ENCODE results near the gene PDE4A. TPM values are rescaled to one million over a fixed set of nuclear protein-coding genes. Genes with fewer than 3 reads are reported as not detected.

The PDE4A gene
- total and polyA plus RNA-seq, 10 of the 15 experiments (the other 5 are each of a cell fraction or from before 2014, with no cell fraction given) = 0.24 to 13.3 (median 4.9) TPM

GRCh38 chr19:10450853-10451609, 30.7 kb downstream of the PDE4A start:
- no TSS peak for BruUV-seq (replicated peaks)
- POLR2A ChIA-PET = interaction anchor here (0.5 kb wide), 1 partner anchor 39 kb away, joined by 4 read pairs; no protein-coding TSS in a partner anchor
- no peak for FAIRE-seq

More at GRCh38 chr19:10450853-10451609, 30.7 kb downstream of the PDE4A start:
- no peak overlapping the region for H3K27ac ChIP-seq (ENCODE audit: control insufficient read depth, insufficient read depth)
- intact Hi-C loops (cut with micrococcal nuclease; ENCODE audit: unreplicated experiment) = no loop called here
- in situ Hi-C loops (cut with MboI) = no loop called here
- RAD21 ChIA-PET (ENCODE audit: unreplicated experiment) = no interaction called here
- H3K36me3 ChIP-seq (ENCODE audit: control insufficient read depth in 2 of 2, insufficient read depth in 2 of 2, low read length in 1 of 2) = peaks cover 0 to 2% of the 10 kb centered on the region in 2 experiments; a peak in 3 of 4 replicates
- 74% methylated on average over 25 of the region's 25 CpGs for WGBS (ENCODE audit: insufficient coverage, insufficient replicate concordance, low lambda C conversion rate, missing lambda C conversion rate)
- CTCF ChIA-PET = interaction anchor here (0.7 kb wide), 1 partner anchor 180 kb away, joined by 3 read pairs; the partner anchor contains the start of gene ICAM1
- H3K4me3 ChIP-seq = no peak overlapping the region
- H3K9ac ChIP-seq (ENCODE audit: control insufficient read depth, insufficient read depth, low read length) = no peak overlapping the region
- SMC1A ChIA-PET (ENCODE audit: uncharacterized antibody, unreplicated experiment) = no interaction called here
- H3K9me3 ChIP-seq (replicated peaks; ENCODE audit: control insufficient read depth, insufficient read depth, low read length) = no peaks in the 10 kb centered on the region
- no peak for DNase-seq (ENCODE audit: low read depth, low spot score)
- H2AFZ ChIP-seq (ENCODE audit: control insufficient read depth, low read depth, low read length) = no peak overlapping the region
- H3K79me2 ChIP-seq (ENCODE audit: control insufficient read depth, insufficient read depth, low read length) = no peaks in the 10 kb centered on the region
- H4K20me1 ChIP-seq (ENCODE audit: control insufficient read depth, insufficient read depth) = no peaks in the 10 kb centered on the region
- TF ChIP-seq, protein P1, sequence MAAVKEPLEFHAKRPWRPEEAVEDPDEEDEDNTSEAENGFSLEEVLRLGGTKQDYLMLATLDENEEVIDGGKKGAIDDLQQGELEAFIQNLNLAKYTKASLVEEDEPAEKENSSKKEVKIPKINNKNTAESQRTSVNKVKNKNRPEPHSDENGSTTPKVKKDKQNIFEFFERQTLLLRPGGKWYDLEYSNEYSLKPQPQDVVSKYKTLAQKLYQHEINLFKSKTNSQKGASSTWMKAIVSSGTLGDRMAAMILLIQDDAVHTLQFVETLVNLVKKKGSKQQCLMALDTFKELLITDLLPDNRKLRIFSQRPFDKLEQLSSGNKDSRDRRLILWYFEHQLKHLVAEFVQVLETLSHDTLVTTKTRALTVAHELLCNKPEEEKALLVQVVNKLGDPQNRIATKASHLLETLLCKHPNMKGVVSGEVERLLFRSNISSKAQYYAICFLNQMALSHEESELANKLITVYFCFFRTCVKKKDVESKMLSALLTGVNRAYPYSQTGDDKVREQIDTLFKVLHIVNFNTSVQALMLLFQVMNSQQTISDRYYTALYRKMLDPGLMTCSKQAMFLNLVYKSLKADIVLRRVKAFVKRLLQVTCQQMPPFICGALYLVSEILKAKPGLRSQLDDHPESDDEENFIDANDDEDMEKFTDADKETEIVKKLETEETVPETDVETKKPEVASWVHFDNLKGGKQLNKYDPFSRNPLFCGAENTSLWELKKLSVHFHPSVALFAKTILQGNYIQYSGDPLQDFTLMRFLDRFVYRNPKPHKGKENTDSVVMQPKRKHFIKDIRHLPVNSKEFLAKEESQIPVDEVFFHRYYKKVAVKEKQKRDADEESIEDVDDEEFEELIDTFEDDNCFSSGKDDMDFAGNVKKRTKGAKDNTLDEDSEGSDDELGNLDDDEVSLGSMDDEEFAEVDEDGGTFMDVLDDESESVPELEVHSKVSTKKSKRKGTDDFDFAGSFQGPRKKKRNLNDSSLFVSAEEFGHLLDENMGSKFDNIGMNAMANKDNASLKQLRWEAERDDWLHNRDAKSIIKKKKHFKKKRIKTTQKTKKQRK (IDR thresholded peaks at IDR 0.05; ENCODE audit: low read depth, low read length) = no peak
- TF ChIP-seq NFXL1 (IDR thresholded peaks at IDR 0.05; ENCODE audit: borderline replicate concordance) = no peak
- TF ChIP-seq, protein P2, sequence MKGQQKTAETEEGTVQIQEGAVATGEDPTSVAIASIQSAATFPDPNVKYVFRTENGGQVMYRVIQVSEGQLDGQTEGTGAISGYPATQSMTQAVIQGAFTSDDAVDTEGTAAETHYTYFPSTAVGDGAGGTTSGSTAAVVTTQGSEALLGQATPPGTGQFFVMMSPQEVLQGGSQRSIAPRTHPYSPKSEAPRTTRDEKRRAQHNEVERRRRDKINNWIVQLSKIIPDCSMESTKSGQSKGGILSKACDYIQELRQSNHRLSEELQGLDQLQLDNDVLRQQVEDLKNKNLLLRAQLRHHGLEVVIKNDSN (IDR thresholded peaks at IDR 0.05; ENCODE audit: borderline replicate concordance, extremely low read length, insufficient read depth, low read depth, low read length) = no peak
- no peak for TF ChIP-seq RUNX3 (IDR thresholded peaks at IDR 0.05; ENCODE audit: low read length)
- no peak for TF ChIP-seq ZSCAN29 (IDR thresholded peaks at IDR 0.05)
- TF ChIP-seq NR2C2 (IDR thresholded peaks at IDR 0.05; ENCODE audit: borderline replicate concordance, control insufficient read depth, insufficient read length, low read depth) = no peak
- no peak for TF ChIP-seq ASH2L (IDR thresholded peaks at IDR 0.05; ENCODE audit: borderline replicate concordance, low read depth)
- no peak for TF ChIP-seq MEF2A (IDR thresholded peaks at IDR 0.05; ENCODE audit: insufficient read depth, low read depth, low read length)
- TF ChIP-seq YBX1 (IDR thresholded peaks at IDR 0.05) = no peak
- no peak for TF ChIP-seq CBFB (IDR thresholded peaks at IDR 0.05; ENCODE audit: low read depth)
- TF ChIP-seq EGR1 (IDR thresholded peaks at IDR 0.05; ENCODE audit: borderline replicate concordance in 1 of 2, low read depth in 2 of 2, low read length in 2 of 2) = no peak
- TF ChIP-seq TBL1XR1 (IDR thresholded peaks at IDR 0.05; ENCODE audit: low read depth, low read length) = no peak
- no peak for TF ChIP-seq SUZ12 (IDR thresholded peaks at IDR 0.05; ENCODE audit: unreplicated experiment)
- no peaks in the 10 kb centered on the region for H3K27me3 ChIP-seq (replicated peaks in 1 of 2; ENCODE audit: control insufficient read depth in 2 of 2, insufficient read depth in 2 of 2, low read length in 1 of 2)
- no peaks in the 10 kb centered on the region for H3K4me1 ChIP-seq (ENCODE audit: control insufficient read depth, insufficient read depth, low read length)
- ATAC-seq = peak; percentile 78
- no peak overlapping the region for H3K4me2 ChIP-seq (ENCODE audit: control insufficient read depth, insufficient read depth)

Measured in GM12878 (cell line).